ENCODE data around the gene TRPC4. TPM values are rescaled to one million over a fixed set of nuclear protein-coding genes. Genes with fewer than 3 reads are reported as not detected.

Gene TRPC4
- total RNA-seq, 1 donor from 2014 or later: not detected

DNA sequence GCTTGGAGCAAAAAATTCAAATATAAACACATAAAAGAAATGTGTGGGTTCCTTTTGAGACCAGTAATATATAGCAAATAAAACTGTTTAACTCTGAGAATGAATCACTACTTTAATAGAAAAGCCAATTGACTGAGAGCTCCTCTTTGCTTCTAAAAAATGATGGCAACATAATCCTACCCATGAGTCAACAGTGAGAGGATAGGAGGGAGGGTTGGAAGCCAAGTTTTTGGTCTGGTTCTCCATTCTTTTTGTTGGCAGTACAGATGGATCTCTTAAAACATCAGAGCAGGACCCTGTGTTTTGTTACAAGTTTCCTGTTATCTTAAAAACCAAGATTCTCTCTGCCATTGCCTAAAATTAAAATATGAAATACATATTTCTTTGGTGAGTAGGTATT is 221.0 kb downstream of the TRPC4 start:
- TF ChIP-seq, protein P1, sequence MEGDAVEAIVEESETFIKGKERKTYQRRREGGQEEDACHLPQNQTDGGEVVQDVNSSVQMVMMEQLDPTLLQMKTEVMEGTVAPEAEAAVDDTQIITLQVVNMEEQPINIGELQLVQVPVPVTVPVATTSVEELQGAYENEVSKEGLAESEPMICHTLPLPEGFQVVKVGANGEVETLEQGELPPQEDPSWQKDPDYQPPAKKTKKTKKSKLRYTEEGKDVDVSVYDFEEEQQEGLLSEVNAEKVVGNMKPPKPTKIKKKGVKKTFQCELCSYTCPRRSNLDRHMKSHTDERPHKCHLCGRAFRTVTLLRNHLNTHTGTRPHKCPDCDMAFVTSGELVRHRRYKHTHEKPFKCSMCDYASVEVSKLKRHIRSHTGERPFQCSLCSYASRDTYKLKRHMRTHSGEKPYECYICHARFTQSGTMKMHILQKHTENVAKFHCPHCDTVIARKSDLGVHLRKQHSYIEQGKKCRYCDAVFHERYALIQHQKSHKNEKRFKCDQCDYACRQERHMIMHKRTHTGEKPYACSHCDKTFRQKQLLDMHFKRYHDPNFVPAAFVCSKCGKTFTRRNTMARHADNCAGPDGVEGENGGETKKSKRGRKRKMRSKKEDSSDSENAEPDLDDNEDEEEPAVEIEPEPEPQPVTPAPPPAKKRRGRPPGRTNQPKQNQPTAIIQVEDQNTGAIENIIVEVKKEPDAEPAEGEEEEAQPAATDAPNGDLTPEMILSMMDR (IDR thresholded peaks at IDR 0.05; ENCODE audit: partially characterized antibody, unreplicated experiment): no peak
- no peaks in the 10 kb centered on the region for H3K27me3 Mint-ChIP-seq (ENCODE audit: unreplicated experiment)
- no peak overlapping the region for H3K4me3 Mint-ChIP-seq (ENCODE audit: unreplicated experiment)
- no peak for DNase-seq
- H3K36me3 Mint-ChIP-seq (ENCODE audit: unreplicated experiment): no peaks in the 10 kb centered on the region
- H3K27ac Mint-ChIP-seq (ENCODE audit: unreplicated experiment): no peak overlapping the region
- no peaks in the 10 kb centered on the region for H3K4me1 Mint-ChIP-seq (ENCODE audit: low read depth, unreplicated experiment)
- H3K9me3 Mint-ChIP-seq (ENCODE audit: unreplicated experiment): no peaks in the 10 kb centered on the region

DNA sequence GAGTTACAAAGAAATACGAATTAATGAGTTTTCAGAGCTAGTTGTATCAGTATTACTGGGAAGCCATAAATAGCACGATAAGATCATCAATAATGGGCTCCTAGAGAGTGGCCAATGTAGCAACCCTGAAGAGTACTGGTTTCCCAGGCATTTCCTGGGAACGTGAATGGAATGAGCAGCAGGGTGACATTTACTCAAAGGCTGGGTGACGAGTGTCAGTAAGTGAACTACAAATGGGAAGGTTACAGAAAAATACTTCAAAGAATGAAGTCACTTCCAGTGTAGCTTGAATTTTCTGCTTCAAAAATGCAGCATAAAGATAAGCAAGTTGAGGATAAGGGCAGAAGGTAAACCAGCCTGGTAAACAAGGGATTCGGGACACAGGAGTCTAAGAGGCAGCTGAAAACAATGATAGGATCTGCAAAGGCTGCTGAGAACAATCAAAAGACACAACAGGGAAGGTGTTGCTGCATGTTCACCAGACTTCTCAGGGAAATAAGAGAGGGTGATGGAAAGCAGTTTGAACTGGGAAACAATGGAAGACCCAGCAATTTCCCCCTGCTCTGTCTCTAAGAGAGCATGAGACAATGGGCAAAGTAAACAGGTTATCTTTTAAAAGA is 222.4 kb downstream of the TRPC4 start:
- peaks cover 1% of the 10 kb centered on the region for H3K27me3 Mint-ChIP-seq (ENCODE audit: unreplicated experiment)
- no peak overlapping the region for H3K27ac Mint-ChIP-seq (ENCODE audit: unreplicated experiment)
- no peaks in the 10 kb centered on the region for H3K36me3 Mint-ChIP-seq (ENCODE audit: unreplicated experiment)
- no peaks in the 10 kb centered on the region for H3K9me3 Mint-ChIP-seq (ENCODE audit: unreplicated experiment)
- H3K4me1 Mint-ChIP-seq (ENCODE audit: low read depth, unreplicated experiment): no peaks in the 10 kb centered on the region
- TF ChIP-seq, protein P1 (IDR thresholded peaks at IDR 0.05; ENCODE audit: partially characterized antibody, unreplicated experiment): no peak
- DNase-seq: no peak
- H3K4me3 Mint-ChIP-seq (ENCODE audit: unreplicated experiment): no peak overlapping the region

DNA sequence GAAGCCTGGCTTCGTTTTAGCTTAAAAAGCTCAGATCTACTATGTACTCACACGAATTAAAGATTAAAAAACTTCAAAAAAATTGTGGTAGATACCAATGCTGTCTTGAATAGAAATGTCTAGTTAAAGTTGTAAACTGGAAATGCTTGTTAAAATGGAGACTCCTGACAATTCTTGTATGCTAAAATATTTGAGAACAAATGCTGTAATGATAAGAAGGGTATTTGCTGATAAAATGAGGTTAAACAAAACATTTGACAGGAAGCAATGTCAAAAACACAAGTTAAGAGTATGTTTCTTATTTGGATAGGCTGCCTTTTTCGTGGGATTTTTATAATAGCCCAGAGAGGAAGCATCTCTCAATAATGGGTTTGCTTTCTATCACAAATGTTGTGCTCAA is 223.0 kb downstream of the TRPC4 start:
- Mint-ChIP-seq H3K4me3 (ENCODE audit: unreplicated experiment) (no peak overlapping the region), H3K36me3 (ENCODE audit: unreplicated experiment) (no peaks in the 10 kb centered on the region), H3K27ac (ENCODE audit: unreplicated experiment) (no peak overlapping the region), H3K4me1 (ENCODE audit: low read depth, unreplicated experiment) (no peaks in the 10 kb centered on the region), H3K9me3 (ENCODE audit: unreplicated experiment) (no peaks in the 10 kb centered on the region), H3K27me3 (ENCODE audit: unreplicated experiment) (peaks cover 1% of the 10 kb centered on the region)
- TF ChIP-seq, protein P1 (IDR thresholded peaks at IDR 0.05; ENCODE audit: partially characterized antibody, unreplicated experiment): no peak
- DNase-seq: no peak

DNA sequence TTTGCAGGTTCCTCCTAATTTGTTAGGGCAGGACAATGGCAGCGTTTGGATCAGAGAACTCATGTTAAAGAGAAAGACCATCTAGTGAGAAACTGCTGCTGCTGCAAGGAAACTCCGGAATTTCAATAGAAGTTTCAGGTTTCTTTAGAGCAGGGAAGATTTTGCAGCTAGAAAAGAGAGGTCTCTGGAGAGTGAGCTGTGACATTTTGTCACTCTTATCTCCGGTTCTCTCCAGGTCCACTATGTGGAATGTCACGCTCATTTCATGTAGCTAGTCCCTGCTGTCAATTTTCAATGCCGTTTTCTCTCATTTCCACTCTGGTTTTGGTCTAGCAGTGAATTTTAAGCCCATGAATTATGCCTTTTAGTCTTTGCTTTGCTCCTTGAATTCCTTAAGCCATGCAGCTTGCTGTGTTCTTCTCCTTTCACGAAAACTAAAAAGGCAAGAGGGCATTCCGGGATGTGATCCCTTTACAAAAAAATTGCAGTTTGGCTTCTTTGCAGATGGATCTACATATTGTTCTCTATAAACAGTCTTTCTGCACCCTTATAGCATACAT is 224.3 kb downstream of the TRPC4 start:
- Mint-ChIP-seq H3K27me3 (ENCODE audit: unreplicated experiment) (peaks cover 1% of the 10 kb centered on the region), H3K4me1 (ENCODE audit: low read depth, unreplicated experiment) (no peaks in the 10 kb centered on the region), H3K4me3 (ENCODE audit: unreplicated experiment) (no peak overlapping the region), H3K36me3 (ENCODE audit: unreplicated experiment) (no peaks in the 10 kb centered on the region), H3K27ac (ENCODE audit: unreplicated experiment) (no peak overlapping the region), H3K9me3 (ENCODE audit: unreplicated experiment) (no peaks in the 10 kb centered on the region)
- TF ChIP-seq, protein P1 (IDR thresholded peaks at IDR 0.05; ENCODE audit: partially characterized antibody, unreplicated experiment): no peak
- no peak for DNase-seq

DNA sequence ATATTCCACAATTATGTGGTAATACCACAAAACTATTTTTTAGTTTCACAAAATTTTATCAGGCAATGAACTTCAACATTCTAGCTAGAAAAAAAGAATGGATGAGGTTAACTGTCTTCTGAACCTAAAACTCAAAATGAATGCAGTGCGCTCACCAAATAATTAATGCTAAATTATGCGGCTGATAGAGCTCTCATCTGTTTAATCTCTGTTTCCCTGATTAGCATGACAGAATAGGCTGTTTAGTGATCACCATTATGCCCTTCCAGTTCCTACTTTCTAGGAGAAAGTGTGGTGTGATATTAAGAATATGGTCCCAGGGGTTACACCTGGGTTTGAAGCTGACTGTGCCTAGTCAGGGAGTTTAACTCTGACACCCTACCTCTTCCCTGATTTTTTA is 228.2 kb downstream of the TRPC4 start:
- Mint-ChIP-seq H3K27me3 (ENCODE audit: unreplicated experiment) (peaks cover 1% of the 10 kb centered on the region), H3K4me1 (ENCODE audit: low read depth, unreplicated experiment) (no peaks in the 10 kb centered on the region), H3K4me3 (ENCODE audit: unreplicated experiment) (no peak overlapping the region), H3K9me3 (ENCODE audit: unreplicated experiment) (no peaks in the 10 kb centered on the region), H3K36me3 (ENCODE audit: unreplicated experiment) (no peaks in the 10 kb centered on the region), H3K27ac (ENCODE audit: unreplicated experiment) (no peak overlapping the region)
- TF ChIP-seq, protein P1 (IDR thresholded peaks at IDR 0.05; ENCODE audit: partially characterized antibody, unreplicated experiment): no peak
- DNase-seq: no peak
